GM08714 (cell line): ENCODE results near the gene SRBD1.
A peak's percentile ranks its signal among the peaks of the same experiment; 100 is the strongest.

Experiments
- H3K4me3 ChIP-seq: fragments of 200-500 bp; sonication (Bioruptor generic); 2 replicates; pipeline ENCODE4 v1.5.1; 2014; ENCODE audit warnings: mild to moderate bottlenecking, low read length, inconsistent platforms
- ZNF274 ChIP-seq: IDR thresholded peaks from 2 replicates; pipeline ENCODE4 v1.6.1; 2012; ENCODE audit warnings: mild to moderate bottlenecking, low read depth, low read length

Gene SRBD1

DNA sequence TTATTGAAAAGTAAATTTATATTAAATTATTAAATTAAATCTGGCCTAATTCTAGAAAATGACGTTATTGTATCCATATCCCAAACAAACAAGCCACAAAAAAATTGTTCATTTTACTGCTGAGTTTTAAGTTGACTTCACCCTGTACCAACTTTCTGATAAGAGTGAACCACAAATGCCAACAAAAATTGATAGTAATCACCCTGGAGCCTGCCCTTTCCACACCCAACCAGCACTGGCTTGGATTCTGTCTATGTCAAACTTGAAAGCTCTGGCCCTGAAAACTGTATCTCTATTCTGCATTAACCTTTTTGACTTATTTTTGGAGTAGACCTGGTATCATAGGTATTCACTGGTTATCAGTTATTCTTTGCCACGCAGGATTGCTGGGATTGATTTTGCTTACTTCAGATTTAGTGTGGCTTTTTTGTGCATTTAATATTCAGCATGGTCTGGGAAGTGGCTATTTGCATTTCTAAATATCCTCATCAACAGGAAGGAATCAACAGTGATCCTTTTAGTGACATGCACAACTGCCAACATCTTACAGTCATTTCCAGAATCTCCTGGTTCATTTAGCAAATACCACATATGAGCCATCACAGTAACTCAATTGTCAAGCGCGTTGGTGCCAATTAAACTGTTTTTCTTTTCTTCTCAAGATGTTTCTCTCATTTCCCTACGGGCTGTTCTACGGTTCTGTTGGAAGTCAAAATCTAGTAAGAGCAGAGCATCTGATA, 11.4 kb upstream of the SRBD1 start:
- H3K4me3 ChIP-seq, result no peak overlapping the region
- no peak for TF ChIP-seq ZNF274

- no peak overlapping the region for H3K4me3 ChIP-seq
- no peak for TF ChIP-seq ZNF274
Observed at GRCh38 chr2:45617496-45617895, 6.4 kb upstream of the SRBD1 start.

DNA sequence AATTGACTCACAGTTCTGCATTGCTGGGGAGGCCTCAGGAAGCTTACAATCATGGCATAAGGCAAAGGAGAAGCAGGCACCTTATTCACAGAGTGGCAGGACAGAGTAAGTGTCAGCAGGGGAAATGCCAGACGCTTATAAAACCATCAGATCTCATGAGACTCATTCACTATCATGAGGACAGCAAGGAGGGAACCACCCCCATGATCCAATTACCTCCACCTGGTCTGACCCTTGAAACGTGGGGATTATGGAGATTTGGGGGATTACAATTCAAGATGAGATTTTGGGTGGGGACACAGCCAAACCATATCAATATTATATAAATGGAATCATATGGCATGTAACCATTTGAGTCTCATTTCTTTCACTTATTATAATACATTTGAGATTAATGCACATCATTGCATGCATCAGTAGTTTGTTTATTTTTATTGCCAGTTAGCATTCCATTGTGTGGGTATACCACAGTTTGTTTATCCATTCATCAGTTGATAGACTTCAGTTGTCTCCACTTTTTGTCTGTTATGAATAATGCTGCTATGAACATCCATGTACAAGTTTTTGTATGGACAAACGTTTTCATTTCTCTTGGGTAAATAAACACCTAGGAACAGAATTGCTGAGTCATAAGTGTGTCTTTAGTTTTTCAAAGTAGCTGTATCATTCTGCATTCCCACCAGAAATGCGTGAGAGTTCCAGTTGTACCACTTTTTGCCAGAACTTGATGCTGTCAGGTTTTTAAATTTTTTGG, 5.8 kb upstream of the SRBD1 start:
- no peak for TF ChIP-seq ZNF274
- H3K4me3 ChIP-seq, result no peak overlapping the region

DNA sequence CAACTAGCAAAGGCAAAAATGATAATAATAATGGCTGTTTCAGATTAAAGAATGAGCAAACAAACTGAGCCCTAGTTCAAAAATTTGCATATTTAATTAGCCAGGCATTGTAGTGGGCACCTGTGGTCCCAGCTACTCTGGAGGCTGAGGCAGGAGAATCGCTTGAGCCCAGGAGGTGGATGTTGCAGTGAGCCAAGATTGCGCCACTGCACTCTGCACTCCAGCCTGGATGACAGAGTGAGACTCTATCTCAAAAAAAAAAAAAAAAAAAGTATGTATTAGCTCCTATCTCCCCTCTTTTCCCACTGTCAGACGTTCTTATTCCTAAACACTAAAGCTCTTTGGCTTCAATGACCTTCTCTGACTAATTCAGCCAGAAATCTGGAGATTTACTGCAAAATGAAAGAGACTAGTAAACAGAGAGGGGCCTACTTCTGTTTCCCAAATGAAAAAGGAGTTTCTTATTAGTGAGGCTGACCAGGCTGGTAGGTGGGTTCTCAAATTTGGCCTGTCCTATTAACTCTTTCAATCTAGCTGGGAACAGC, 3.9 kb upstream of the SRBD1 start:
- no peak for TF ChIP-seq ZNF274
- H3K4me3 ChIP-seq, result no peak overlapping the region

DNA sequence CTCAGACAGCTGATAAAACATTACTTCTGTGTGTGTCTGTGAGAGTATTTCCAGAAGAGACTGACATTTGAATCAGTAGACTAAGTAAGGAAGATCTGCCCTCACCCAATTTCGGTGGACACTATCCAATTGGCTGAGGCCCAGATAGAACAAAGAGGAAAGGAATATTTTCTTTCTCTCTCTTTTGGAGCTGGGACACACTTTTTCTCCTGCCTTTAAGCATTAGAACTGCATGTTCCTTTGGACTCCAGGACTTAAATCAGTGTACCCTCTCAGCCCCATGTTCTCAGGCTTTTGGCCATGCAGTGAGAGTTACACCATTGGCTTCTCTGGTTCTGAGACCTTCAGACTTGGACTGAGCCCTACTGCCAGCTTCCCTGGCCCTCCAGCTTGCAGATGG, 3.3 kb upstream of the SRBD1 start:
- no peak for TF ChIP-seq ZNF274
- no peak overlapping the region for H3K4me3 ChIP-seq

- no peak for TF ChIP-seq ZNF274
- no peak overlapping the region for H3K4me3 ChIP-seq
Observed at GRCh38 chr2:45612731-45613130, 1.7 kb upstream of the SRBD1 start.

GRCh38 chr2:45612285-45612684, 1.2 kb upstream of the SRBD1 start:
- no peak for TF ChIP-seq ZNF274
- H3K4me3 ChIP-seq, result no peak overlapping the region

GRCh38 chr2:45610281-45611019, 617 bp downstream of the SRBD1 start:
- TF ChIP-seq ZNF274, result no peak
- peak overlapping the region; percentile 94 for H3K4me3 ChIP-seq

DNA sequence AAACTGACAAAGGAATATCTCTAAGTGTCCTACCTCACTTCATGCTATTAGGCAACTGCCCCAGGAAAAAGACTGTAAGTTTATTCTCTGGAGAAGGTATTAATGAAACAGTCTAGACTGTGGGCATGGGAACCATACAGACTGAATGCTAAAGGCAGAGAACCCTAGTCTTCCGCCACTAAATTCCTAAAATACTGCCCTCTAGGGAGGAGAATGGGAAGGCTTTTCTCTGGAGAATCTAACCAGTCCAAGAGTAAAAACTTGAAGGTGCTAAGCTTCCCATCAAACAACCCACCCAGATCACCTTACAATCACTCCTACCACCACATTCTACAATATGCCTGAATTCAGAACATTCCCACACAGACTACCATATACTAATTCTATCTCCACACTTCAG, 3.4 kb downstream of the SRBD1 start:
- no peak overlapping the region for H3K4me3 ChIP-seq
- no peak for TF ChIP-seq ZNF274

DNA sequence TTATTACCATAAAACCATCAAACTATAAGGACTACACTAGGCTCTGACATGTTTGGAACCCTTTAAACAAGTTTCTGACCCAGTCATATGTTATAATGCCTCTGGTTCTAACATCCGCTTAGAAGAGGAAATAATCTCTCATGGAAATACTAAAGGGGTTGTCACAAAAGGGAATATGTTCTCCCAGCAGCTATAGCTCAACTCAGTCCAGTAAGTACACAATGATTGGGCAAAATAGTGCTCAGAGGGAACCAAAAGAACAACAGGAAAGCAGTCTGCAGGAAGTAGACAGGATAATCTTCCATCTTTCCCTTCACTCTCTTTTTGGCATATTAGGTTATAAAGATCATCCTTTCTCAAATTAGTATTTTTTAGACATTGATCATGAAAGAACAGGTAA, 4.3 kb downstream of the SRBD1 start:
- no peak overlapping the region for H3K4me3 ChIP-seq
- no peak for TF ChIP-seq ZNF274

GRCh38 chr2:45605116-45605515, 6.0 kb downstream of the SRBD1 start:
- no peak overlapping the region for H3K4me3 ChIP-seq
- TF ChIP-seq ZNF274, result no peak

DNA sequence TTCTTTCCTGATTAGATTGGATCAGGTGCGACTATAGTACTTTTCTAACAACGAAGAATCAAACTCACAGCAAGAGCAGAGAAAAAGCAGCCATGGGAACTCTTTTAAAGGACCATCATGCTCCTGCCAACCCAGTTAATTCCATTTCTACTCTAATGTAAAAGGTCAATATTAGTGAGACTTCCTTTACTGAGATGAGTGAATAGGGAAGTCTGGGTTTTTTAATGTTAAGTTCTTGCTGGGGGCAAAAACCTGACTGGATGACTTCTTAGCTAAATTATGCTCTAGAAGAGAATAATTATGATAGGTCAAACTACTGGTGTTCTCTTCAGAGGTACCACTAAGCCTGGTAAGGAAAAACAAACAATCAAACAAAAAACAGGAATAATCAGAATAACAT, 8.4 kb downstream of the SRBD1 start:
- H3K4me3 ChIP-seq, result no peak overlapping the region
- TF ChIP-seq ZNF274, result no peak

DNA sequence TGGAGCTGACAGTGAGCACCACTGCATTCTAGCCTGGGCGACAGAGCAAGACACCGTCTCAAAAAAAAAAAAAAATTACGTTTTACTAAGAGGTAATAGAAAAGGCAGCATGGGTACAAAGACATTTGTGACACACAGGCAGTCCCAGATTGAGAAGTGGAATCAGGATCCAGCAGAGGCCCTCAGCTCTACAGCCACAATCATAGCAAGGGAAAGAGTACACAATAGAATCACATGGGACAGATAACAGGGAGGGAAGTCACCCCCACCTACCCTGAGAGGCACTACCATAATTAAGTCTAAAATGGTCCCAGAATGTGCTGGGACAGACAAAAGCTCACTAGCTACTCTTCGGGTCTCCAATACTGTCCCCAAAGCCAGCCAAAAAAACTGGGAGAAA, 12.5 kb downstream of the SRBD1 start:
- no peak for TF ChIP-seq ZNF274
- H3K4me3 ChIP-seq, result no peak overlapping the region

- no peak overlapping the region for H3K4me3 ChIP-seq
- TF ChIP-seq ZNF274, result no peak
Observed at GRCh38 chr2:45596761-45597160, 14.3 kb downstream of the SRBD1 start.
